Stimulated activated CD8-positive, alpha-beta memory T cell treated with anti-CD3 and anti-CD28 coated beads, Interleukin-7, amount 100 ng/mL, for 48 hours (primary cell): ENCODE data around the gene PALMD.

ENCODE experiments used
- DNase-seq, 2 donors: peaks; one replicate each; pipeline ENCODE4 v3.0.0-alpha.2; 2020; ENCODE audit warnings: low read depth in 1 of 2; ENCODE audit errors: extremely low read depth in 1 of 2

PALMD gene

DNA sequence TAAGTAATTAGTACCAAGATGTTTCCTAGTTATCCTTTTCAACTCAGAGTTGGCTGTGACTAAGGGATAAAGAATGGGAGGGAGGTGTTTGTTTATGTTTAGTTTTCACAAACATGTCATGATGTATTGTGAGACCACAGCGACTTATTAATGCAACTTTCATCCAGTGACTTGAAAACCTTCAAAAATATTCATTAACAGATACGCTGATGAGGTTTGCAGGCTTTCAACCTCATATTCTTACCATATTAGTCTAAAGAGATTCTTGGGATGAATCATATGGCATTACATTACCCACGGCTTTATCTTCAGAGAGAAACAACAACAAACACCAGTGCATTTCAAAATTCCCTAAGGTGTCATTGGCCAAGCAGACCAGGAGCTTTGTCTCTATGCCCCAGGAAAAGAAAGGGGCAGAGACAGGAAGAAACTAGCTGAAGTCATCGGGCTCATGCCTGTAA lies 36.4 kb downstream of the PALMD start:
- no peak for DNase-seq

DNA sequence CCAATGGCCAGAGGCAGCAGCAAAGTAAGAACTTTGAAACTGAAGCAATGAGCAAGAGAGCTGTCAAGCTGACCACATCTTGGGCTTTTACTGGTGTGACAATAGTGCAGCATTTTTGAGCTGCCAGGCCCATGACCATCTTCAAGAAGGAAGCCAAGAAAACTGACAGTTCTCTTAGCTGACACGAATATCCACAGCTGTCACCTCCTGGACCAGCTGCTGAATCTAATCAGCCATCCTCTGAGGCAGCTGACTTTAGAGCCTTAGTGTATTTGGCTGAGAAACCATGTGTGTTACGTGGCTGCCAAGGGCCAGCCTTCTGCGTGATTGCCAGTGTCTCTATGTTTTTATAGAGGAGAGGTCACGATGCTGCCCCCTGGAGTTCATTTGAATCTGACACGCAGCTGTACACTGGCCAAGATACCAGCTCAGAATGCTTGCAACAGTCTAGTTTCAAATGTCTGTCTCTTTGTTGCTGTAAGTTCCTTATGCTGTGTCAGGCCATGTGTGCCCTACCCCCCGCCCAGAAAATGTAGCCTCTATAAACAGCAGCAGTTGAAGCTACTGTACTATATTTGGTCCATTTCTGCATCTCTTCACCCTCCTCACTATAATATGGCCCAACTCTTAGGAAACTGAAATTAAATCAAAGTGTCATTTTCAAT lies 39.7 kb downstream of the PALMD start:
- peak in 1 of 2 donors; percentile 12 for DNase-seq

DNA sequence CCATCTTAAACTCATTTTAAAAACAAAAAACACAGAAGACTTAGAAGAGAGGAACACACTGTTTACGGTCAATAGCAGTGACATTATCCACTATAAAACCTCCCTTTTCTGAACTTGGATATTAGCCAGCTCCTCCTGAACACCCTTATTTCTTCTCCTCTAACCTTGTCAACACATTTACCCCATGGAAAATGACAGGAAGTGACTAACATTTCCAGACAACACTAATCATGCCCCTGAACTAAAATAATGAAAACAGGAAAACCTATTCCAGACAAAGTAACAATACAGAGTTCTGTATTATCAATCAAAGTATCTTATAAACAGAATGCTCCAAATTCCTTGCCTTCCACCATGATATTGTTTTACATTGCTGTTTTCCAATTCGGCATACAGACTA lies 45.3 kb downstream of the PALMD start:
- DNase-seq: no peak

DNA sequence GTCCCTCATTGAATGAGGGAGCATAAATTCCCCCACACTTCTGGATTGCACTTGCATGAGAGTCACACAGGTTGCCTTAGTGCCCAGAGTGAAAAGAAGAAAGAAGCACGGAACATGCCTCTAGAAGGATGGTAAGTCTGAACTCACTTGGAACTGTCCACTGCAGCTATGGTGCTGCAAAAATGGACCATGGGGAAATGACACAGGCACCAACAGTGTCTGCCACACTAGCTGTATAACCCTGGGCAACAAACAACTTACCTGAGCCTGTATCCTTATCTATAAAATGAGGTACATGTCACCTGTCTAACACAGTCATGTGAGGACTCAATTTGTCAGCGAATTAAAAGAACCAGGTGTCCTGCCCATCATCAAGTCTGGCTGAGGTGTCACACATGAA lies 50.7 kb downstream of the PALMD start:
- no peak for DNase-seq

DNA sequence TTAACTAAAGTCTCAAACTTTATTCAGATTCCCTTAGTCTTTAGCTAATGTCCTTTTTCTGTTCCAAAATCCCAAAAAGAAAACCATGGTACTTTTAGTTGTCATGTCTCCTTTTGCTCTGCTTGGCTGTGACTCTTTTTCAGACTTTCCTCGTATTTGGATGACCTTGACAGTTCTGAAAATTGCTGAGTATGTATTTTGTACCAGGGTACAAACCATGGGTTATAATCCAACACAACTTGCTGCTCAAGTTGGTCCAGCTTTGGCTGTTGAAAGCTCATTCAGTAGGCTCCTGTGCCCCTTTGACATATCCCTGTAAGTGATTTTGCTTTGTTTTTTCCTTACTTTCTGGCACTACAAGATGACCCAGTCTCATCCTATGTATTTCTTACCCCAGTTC lies 51.7 kb downstream of the PALMD start:
- no peak for DNase-seq

DNA sequence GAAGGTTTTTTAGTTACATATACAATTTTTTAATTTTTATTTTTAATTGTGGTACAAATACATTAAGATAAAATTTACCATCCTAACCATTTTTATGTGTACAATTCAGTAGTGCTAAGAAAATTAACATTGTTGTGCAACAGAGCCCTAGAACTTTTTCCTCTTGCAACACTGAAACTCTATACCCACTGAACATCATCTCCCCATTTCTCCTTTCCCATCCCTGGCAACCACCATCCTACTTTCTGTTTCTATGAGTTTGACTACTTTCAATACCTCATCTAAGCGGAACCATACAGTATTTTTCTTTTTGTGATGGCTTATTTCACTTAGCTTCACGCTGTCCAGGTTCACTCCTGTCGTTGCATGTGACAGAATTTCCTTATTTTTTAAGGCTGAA lies 54.1 kb downstream of the PALMD start:
- no peak for DNase-seq

DNA sequence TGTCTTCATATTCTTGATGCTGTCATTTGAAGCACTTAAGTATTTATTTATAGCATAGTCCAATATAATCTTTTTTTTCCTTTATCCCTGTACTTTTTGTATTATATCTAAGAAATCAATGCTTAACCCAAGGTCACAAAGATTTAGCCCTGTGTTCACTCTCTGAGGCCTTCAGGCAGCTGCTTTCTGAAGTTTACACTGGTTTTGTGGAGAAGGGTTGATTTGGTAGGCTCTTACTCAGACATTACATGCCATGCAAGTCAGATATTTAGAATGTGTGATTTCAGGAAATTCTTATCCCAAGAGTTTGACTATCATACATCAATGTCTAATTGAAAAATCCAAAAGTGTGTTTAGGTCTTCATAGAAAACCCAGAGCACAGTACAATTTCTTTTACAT lies 56.3 kb downstream of the PALMD start:
- no peak for DNase-seq

DNA sequence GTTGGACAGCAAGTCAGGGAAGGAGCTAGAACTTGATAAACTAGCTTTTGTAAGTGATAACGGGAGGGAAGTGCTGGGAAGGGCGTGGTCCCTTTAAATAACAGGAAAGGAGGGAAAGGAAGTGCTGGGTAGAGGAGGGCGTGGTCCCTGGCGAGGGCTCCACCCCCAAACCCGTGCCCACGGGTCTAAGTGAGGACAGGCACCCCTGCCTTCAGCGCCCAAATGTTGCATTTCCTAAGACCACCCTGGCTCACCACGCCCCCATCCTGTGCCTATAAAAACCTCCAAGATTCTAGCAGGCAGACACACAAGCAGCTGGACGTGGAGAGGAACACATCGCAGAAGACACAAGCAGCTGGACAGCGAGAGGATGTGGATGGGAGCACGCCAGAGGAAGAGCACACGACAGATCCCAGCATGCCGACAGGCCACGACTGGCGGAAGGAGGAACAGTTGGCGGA lies 58.5 kb downstream of the PALMD start:
- DNase-seq: no peak

DNA sequence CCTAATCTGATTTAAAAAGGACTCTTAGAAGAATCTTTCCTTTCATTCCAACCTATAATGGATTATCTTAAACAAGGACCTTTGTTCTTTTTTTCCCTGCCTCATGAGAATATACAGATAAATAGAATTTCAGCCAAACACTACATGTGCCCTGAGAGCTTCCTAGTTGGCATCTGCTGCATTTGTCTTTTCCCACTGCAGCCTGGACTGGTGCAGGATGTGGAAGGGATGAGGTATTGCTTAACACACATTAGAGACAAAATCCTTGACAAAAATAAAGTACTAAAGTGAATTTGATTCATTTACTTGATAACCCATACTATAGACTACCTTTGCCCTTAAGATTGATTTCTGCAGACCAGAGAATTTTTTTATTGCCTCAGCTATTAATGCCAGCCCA lies 59.5 kb downstream of the PALMD start:
- no peak for DNase-seq

DNA sequence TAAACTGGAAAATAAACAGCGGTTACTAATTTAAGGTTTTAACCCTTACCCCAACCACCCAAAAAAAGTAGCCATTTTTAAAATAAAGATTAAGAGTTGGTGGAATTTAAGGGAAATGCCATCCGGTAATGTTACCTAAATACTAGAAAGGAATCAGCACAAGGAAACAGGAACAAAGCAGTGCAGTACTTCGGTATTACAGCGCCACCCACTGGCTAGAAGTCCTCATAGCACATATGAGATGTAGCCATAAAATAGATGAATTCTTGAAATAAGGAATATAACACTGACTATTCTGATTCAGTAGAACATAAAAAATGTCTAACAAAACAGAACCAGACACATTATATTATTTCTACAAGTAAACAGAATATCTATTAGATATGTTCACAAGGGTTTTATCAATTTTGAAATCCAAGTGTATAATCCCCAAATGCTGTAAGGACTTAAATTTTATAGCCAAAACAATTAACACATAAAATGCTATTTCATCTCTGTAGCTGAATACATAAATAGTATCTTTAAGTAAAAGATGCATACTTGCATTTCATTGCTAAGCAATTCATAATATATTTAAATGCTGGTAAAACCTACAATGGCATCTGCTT lies 61.7 kb downstream of the PALMD start:
- DNase-seq: peak in 1 of 2 donors; percentile 21

DNA sequence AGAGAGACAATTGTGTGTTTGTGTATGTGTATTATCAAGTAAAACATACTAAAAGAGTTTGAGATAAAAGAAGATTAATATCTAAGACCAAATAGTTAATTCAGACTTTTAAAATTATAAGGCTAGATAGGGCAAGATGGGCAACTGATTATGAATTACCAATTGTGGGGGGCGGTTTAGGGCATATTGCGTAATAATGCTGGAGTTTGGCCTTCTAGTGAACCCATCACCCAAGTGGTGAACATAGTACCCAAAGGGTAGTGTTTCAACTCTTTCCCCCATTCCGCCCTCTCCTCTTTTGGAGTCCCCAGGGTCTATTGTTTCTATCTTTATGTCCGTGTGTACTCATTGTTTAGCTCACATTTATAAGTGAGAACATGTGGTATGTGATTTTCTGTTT lies 65.1 kb downstream of the PALMD start:
- no peak for DNase-seq

DNA sequence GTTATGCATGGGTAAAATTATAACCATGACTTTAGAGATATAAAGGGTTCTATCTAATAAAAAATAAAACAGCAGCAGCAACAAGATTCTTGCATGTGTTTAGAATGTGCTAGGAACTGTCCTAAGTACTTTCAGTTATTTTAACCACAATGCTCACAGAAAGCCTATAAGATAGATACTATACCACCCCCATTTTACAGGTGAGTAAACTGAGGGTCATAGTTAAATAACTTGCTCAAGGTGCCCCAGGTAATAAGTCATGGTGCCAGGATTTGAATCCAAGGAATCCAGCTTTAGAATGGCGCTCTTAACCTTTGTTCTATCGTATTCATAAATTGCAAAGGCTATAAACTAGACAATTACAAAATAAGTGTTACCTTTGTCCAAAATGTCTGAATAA lies 67.1 kb downstream of the PALMD start:
- DNase-seq: no peak

DNA sequence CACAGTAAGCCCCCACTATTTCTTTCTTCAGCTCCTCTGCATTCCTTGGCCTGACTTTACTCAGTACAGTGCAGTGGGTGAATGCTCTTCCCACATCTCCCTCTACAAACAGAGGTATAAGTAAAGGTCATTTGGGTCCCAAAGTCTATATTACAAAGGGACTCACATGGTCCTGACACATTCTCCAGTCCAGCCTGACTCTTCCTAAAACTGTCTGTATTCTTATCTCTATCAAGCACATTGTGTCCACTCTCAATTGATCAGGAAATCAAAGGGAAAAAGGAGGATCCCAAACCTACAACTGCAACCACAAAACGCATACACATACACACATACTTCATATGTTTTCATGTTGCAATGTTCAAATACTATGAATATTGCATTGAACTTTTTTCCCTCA lies 71.1 kb downstream of the PALMD start:
- DNase-seq: no peak

DNA sequence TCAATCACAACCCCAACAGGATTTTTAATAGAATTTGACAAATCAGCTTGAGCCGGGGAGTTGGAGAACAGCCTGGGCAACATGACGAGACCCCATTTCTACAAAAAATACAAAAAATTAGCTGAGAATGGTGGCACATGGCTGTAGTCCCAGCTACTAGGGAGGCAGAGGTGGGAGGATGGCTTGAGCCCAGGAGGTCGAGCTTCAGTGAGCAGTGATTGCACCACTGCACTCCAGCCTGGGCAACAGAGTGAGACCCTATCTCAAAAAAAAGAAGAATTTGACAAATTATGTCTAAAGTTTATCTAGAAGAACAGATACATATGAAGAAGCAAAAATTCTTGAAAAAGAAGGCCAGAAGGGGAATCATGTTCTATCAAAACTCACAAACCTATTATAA lies 77.3 kb downstream of the PALMD start:
- DNase-seq: no peak

DNA sequence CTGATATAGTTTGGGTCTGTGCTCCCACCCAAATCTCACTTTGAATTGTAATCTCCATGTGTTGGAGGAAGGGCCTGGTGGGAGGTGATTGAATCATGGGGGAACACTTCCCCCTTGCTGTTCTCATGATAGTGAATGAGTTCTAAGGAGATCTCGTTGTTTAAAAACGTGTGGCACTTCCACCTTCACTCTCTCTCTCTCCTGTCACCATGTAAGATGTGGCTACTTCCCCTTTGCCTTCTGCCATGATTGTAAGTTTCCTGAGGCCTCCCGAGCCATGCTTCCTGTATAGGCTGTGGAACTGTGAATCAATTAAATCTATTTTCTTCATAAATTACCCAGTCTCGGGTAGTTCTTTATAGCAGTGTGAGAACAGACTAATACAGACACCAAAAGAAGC lies 80.1 kb downstream of the PALMD start:
- DNase-seq: no peak

DNA sequence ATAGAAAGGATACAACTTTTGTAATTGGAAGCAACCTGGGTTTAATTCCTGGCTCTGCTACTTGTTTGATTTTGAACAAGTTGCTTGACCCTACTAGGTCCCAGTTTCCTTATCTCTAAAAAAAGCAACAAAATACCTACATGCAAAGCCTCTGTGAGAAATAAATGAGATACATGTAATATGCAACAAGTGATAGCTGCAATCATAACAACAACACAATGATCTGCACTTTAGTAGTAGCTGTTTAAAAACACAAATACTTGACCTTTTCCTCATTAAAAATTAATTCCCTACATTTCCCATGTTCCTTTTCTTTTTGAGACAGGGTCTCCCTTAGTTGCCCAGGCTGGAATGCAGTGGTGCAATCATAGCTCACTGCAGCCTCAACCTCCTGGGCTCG lies 80.5 kb downstream of the PALMD start:
- no peak for DNase-seq

DNA sequence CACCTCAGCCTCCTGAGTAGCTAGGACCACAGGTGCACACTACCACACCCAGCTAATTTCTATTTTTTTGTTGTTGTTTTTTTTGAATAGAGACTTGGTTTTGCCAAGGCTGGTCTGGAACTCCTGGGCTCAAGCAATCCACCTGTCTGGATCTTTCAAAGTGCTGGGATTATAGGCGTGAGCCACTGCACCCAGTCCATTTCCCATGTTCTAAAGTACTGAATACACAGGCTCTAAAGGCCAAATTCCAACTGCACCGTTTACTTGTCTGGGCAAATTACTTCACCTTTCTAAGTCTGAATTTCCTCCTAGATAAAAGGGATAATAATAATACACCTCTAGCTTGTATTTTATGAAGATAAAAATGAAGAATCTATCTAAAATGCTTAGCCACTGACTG lies 80.9 kb downstream of the PALMD start:
- DNase-seq: no peak

DNA sequence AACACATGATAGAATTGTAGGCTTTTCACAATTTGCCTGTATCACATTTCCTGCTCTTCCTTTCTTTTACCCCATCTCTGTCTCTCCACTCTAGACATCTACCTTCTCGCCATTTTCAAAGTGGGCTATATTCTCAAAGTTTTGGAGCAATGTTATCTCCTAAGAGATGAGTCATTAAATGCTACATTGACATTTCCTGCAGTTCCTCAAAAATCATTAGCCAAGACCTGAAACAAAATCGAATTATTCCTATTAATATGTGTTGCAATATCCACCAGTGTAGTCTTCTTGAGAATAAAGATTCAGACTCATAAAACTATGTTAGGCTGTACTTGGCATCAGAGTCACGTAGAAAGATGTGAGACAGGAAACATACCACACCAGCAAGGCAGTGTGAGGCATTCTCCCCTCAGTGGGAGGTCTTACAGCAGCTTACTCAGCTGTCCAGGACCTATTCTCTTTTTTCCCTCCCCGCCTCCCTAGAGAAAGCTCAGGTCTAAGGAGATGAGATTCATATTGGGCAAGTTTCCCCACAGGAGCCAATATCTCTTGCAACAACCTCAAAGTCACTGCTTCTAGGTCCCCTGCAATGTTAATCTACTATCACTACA lies 81.8 kb downstream of the PALMD start:
- DNase-seq: no peak

DNA sequence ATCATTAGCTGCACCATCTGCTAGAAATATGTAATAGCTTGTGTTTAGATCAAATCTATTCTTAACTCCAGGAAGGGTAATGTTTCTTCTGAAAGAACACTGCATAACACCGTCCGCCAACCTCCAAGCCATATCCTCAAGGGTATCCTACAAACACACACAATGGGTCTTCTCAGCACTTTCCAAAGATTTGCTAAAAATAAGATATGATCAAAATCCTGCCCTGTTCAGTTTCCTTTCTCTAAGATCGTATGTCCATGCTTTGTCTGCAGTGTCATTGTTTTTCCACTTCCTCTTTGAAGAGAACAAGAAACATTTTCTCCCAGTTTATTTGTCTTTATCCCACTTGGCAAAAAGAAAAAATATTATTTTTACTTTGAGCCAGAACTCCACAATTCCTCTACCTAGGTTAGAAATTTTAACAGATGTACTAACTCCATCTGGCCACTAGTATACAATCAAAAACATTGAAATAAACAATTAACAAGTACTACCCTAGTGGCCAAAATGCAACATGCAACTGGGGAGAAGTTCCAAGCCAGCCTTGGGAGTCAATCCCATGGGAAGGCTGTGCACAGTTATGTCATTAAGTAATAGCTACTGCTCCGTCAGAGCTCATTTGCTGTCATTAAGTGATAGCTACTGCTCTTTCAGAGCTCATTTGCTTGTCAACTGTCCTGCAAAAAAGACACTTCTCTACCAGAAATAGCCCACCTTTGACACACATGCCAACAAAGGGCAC lies 82.8 kb downstream of the PALMD start:
- DNase-seq: no peak

DNA sequence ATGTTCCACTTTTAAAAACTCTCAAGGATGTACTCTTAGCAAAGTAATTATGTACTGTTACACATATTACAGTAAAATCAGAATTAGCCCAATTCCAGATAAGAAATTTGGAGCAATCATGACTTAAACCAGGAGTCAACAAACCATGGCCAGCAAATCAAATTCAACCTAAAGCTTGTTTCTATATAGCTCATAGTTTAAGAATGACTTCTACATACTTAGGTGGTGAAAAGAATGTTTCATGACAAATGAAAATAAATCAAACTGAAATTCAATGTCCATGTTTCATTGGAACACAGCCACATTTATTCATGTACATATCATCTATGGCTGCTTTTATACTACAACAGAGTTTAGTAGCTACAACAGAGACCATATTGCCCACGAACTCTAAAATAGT lies 85.5 kb downstream of the PALMD start:
- DNase-seq: no peak

DNA sequence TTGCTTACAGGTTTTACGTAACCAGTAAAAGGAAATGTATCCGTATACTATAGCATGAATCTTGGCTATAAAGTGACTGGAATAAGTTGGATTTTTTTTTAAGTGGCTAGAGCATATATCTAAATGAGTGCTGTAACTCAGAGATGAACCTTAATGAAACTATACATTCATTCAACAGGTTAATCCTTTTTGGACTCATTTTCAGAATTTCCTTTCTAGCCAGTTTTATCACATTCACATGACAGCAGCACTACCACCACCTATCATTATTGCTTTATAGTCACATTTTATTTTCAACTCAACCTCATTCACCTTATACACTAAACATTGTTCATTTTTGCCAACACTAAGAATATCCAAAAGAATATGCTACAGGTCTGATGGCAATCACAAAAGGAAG lies 89.9 kb downstream of the PALMD start:
- no peak for DNase-seq

DNA sequence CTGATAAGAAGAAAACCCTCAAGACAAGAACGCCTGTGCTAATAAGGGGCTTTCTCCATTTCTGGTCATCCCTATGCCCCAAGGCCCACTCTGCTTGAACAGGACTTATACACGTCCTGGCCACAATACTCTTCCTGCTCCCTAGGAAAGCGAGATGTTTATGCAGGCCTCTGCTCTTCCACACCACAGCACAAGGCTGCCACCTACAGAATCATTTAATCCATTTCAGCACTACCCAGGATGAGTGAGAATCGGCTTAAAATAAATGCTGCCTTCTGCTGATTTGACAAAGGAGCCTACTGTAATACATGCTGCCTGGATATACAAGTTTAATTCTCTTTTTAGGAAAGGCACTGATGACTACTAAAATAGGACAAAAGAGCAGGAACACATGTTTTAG lies 91.1 kb downstream of the PALMD start:
- DNase-seq: no peak
